HG02763 (cell line): ENCODE results near the gene CASP7.
"Not testable (repeated sequence)": the region's sequence is repeated elsewhere in the genome, so short reads cannot be mapped to it uniquely, and the experiment has no call there.

Experiments used
- ATAC-seq: cut with Tn5 transposase; IDR thresholded peaks from one replicate; pipeline ENCODE4 v1.9.1; 2021; ENCODE audit warnings: mild to moderate bottlenecking, moderate library complexity; ENCODE audit not compliant: unreplicated experiment

Gene CASP7

GRCh38 chr10:113752553-113752952, 72.8 kb downstream of the CASP7 start:
- ATAC-seq: no peak

GRCh38 chr10:113753020-113753692, 73.4 kb downstream of the CASP7 start:
- ATAC-seq: no peak

GRCh38 chr10:113754125-113754524, 74.4 kb downstream of the CASP7 start:
- ATAC-seq: no peak

GRCh38 chr10:113754768-113755167, 75.1 kb downstream of the CASP7 start:
- ATAC-seq: no peak

- ATAC-seq: no peak
Observed at GRCh38 chr10:113756940-113757543, 77.3 kb downstream of the CASP7 start.

GRCh38 chr10:113762083-113762482, 82.4 kb downstream of the CASP7 start:
- no peak for ATAC-seq

GRCh38 chr10:113764582-113764981, 84.9 kb downstream of the CASP7 start:
- ATAC-seq: no peak

GRCh38 chr10:113765910-113766309, 86.2 kb downstream of the CASP7 start:
- ATAC-seq: no peak

- no peak for ATAC-seq
Observed at GRCh38 chr10:113767222-113767621, 87.5 kb downstream of the CASP7 start.

GRCh38 chr10:113770346-113770745, 90.6 kb downstream of the CASP7 start:
- ATAC-seq: no peak

- ATAC-seq: not testable (repeated sequence)
Observed at GRCh38 chr10:113771131-113771530, 91.4 kb downstream of the CASP7 start.

GRCh38 chr10:113775686-113776294, 96.1 kb downstream of the CASP7 start:
- no peak for ATAC-seq

- ATAC-seq: no peak
Observed at GRCh38 chr10:113776553-113776952, 96.8 kb downstream of the CASP7 start.
